ENCODE results near the gene SEPTIN8. TPM values are rescaled to one million over a fixed set of nuclear protein-coding genes. Genes with fewer than 3 reads are reported as not detected.

The SEPTIN8 gene
- total and polyA plus RNA-seq, 2 of the 8 experiments (the other 6 are each of a cell fraction or from before 2014, with no cell fraction given): 21.2 to 33.0 TPM

DNA sequence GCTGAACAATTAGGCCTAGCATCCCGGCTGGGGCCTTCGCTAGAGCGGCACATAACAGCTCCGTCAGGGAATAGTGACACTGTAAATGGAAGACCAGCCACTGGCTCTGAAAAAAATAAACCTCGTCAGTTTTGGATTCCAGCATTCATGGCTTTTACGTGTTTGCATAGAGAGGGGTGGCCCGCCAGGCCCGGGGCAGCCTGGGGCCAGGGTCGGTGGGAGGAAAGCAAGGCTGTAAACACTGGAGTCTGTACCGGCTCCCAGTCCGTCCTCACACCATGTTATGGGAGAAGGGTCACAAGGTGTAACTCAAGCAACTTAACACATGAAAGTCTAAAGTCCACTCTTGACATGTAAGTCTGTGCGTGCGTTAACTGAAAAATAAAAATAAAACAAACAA is 18.6 kb downstream of the SEPTIN8 start:
- no peaks in the 10 kb centered on the region for H3K9me3 ChIP-seq (ENCODE audit: insufficient read depth in 2 of 2, low read depth in 1 of 2, low read length in 1 of 2)
- H3K18ac ChIP-seq (ENCODE audit: extremely low read depth, low read length): no peak overlapping the region
- H2BK20ac ChIP-seq (ENCODE audit: low read length): no peak overlapping the region
- no peak overlapping the region for H3K4ac ChIP-seq (replicated peaks; ENCODE audit: insufficient read length, low read depth, low read length)
- ChIA-PET CTCF (ENCODE audit: partially characterized antibody) (interaction anchor here (1.0 to 18.2 kb wide), 5 partner anchors 7 to 275 kb away, joined by 4 to 322 read pairs (median 18); partner anchors contain the start of genes CCNI2 and SHROOM1), POLR2A (ENCODE audit: partially characterized antibody) (interaction anchor here (1.2 to 2.2 kb wide), 2 partner anchors 9 to 11 kb away, joined by 3 to 6 read pairs; partner anchors contain the start of gene CCNI2)
- no peak overlapping the region for H4K5ac ChIP-seq (ENCODE audit: insufficient read length, low read depth, low read length)
- H3K14ac ChIP-seq (ENCODE audit: insufficient read length): no peak overlapping the region
- H3K4me2 ChIP-seq (ENCODE audit: insufficient read depth in 1 of 2, low read depth in 2 of 2, low read length in 2 of 2): no peak overlapping the region
- TF ChIP-seq YY1 (IDR thresholded peaks at IDR 0.05; ENCODE audit: low read depth, low read length): no peak
- TF ChIP-seq RBBP5 (IDR thresholded peaks at IDR 0.05; ENCODE audit: borderline replicate concordance, low read depth, low read length): no peak
- TF ChIP-seq POLR2AphosphoS5 (IDR thresholded peaks at IDR 0.05; ENCODE audit: low read depth, low read length): no peak
- no peak overlapping the region for H3K9ac ChIP-seq (replicated peaks in 1 of 4; ENCODE audit: extremely low read depth in 1 of 4, low read depth in 3 of 4, low read length in 3 of 4)
- no peak overlapping the region for H2AK5ac ChIP-seq (ENCODE audit: low read depth, low read length)
- H3K4me3 ChIP-seq (ENCODE audit: extremely low read depth in 1 of 4, insufficient read depth in 2 of 4, low read depth in 3 of 4, low read length in 4 of 4): no peak overlapping the region
- H3K27me3 ChIP-seq (replicated peaks in 1 of 4; ENCODE audit: control insufficient read depth in 3 of 4, extremely low read depth in 1 of 4, insufficient read depth in 3 of 4, low read length in 3 of 4): no peaks in the 10 kb centered on the region
- no peak overlapping the region for H2BK5ac ChIP-seq (ENCODE audit: low read depth, low read length)
- H4K8ac ChIP-seq (ENCODE audit: extremely low read depth, insufficient read depth, low read length): no peak overlapping the region; the same call in 1 of the 2 replicates
- WGBS, 2 experiments (ENCODE audit: extremely low coverage in 1 of 2, insufficient coverage in 1 of 2, insufficient read length in 1 of 2, insufficient replicate concordance in 2 of 2, low coverage in 1 of 2, low lambda C conversion rate in 2 of 2, missing lambda C conversion rate in 1 of 2): 91% methylated on average over 13 of the region's 13 CpGs; no CpG with 5 or more reads in 1 of the 2 experiments
- no peaks in the 10 kb centered on the region for H3K79me2 ChIP-seq (ENCODE audit: control insufficient read depth in 1 of 2, insufficient read depth in 2 of 2, low read length in 2 of 2)
- H3K27ac ChIP-seq (ENCODE audit: low read depth, low read length): no peak overlapping the region
- no peak overlapping the region for H3K56ac ChIP-seq (replicated peaks; ENCODE audit: insufficient read length, low read depth, low read length)
- no peak overlapping the region for H2BK120ac ChIP-seq (replicated peaks; ENCODE audit: low read depth, low read length)
- H2AFZ ChIP-seq (ENCODE audit: low read length): no peak overlapping the region
- H3K36me3 ChIP-seq (ENCODE audit: control insufficient read depth in 2 of 4, insufficient read depth in 4 of 4, low read length in 3 of 4): peaks cover 0 to 3% (median 0%) of the 10 kb centered on the region in 4 experiments; a peak in 3 of 8 replicates
- FAIRE-seq (no peak), DNase-seq (ENCODE audit: low read depth in 1 of 2, low spot score in 2 of 2) (no peak)
- no peaks in the 10 kb centered on the region for H3K79me1 ChIP-seq (ENCODE audit: low read depth, low read length)
- H4K91ac ChIP-seq (replicated peaks; ENCODE audit: insufficient read length, low read length): no peak overlapping the region
- H2BK15ac ChIP-seq (ENCODE audit: low read length): no peak overlapping the region
- H3K23ac ChIP-seq (ENCODE audit: insufficient read length): no peak overlapping the region
- H2BK12ac ChIP-seq (ENCODE audit: low read depth, low read length): no peak overlapping the region
- H4K20me1 ChIP-seq (replicated peaks in 1 of 2; ENCODE audit: control insufficient read depth in 1 of 2, insufficient read depth in 2 of 2, low read length in 2 of 2): peaks cover 2 to 3% of the 10 kb centered on the region in 2 experiments
- no peaks in the 10 kb centered on the region for H3K23me2 ChIP-seq (ENCODE audit: low read depth, low read length)
- peaks cover 0 to 6% (median 1%) of the 10 kb centered on the region in 4 experiments; a peak in 3 of 7 replicates for H3K4me1 ChIP-seq (replicated peaks in 1 of 4; ENCODE audit: control insufficient read depth in 3 of 4, insufficient read depth in 4 of 4, low read length in 3 of 4)

Data from H1 (cell line).